ENCODE measurements around the gene SYNGR3.
A peak's percentile ranks its signal among the peaks of the same experiment; 100 is the strongest.

The SYNGR3 gene

GRCh38 chr16:1992704-1993317, 3.0 kb downstream of the SYNGR3 start:
- DNase-seq (ENCODE audit: low spot score), result no peak

- no peak for DNase-seq (ENCODE audit: low spot score)
Measured at GRCh38 chr16:1993731-1994131, 4.0 kb downstream of the SYNGR3 start.

GRCh38 chr16:1997494-1998359, 8.0 kb downstream of the SYNGR3 start:
- no peak for DNase-seq (ENCODE audit: low spot score)

GRCh38 chr16:1998360-1998835, 8.6 kb downstream of the SYNGR3 start:
- no peak for DNase-seq (ENCODE audit: low spot score)

DNA sequence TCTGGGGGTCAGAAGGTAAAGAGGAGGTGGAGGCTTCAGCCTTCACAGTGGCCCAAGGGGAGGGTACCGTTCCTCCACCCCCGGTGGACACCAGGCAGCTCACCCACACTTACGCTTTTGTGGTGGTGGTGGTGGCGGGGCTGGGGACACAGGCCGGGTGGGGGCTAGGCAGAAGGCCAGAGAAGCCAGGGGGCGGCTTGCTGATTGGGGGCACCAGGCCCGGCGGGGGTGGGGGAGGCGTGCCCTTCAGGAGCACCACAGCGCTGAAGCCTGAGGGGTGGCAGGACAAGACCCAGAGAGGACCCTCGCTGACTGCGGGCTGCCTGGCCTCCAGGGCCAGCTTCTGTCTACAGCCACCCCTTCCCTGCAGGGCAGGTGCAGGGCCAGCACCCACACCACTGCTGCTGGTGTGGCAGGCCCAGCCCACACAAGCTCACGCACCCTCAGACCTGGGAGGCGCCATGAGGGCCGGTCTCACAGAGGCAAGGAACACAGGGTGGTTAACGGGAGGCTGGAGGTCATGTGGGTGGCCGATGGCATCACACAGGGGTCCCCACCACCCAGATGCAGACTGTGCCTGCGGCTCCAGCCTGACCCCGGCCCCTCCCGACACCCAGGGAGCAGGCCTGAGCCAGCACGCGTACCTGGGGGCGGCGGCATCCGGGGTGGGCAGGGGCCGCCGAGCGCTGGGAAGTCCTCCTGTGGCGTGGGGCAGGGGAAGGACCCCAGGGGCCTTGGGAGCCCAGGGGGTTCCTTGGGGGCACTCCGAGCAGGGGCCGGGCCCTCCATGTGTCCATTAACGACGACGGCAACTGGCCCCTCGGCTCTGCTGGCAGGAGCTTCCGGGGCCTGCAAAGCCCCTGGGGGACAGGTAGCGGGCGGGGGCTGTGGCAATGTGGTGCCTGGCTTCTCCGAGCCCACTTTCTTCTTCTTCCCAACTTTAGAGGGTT, 9.4 kb downstream of the SYNGR3 start:
- DNase-seq (ENCODE audit: low spot score), result no peak

GRCh38 chr16:1999866-2000514, 10.2 kb downstream of the SYNGR3 start:
- DNase-seq (ENCODE audit: low spot score), result no peak

DNA sequence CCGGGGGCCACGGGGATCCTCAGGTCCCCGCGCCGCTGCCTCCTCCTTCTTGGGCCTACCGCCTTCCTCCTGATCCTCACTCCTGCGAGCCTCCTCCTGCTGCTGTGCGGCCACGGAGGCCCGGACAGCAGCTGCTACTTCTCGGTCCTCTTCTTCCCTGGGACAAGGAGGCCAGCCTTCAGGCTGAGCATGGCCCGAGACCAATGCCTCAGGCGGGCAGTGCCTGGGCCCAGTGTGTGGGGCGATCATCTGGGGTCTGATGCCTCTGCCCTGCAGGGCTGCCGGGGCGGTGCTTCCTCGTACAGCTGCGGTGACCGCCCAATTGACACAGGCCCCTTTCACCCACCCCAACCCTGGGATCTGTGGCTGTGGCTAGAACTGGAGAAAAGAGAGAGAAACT, 11.3 kb downstream of the SYNGR3 start:
- no peak for DNase-seq (ENCODE audit: low spot score)

DNA sequence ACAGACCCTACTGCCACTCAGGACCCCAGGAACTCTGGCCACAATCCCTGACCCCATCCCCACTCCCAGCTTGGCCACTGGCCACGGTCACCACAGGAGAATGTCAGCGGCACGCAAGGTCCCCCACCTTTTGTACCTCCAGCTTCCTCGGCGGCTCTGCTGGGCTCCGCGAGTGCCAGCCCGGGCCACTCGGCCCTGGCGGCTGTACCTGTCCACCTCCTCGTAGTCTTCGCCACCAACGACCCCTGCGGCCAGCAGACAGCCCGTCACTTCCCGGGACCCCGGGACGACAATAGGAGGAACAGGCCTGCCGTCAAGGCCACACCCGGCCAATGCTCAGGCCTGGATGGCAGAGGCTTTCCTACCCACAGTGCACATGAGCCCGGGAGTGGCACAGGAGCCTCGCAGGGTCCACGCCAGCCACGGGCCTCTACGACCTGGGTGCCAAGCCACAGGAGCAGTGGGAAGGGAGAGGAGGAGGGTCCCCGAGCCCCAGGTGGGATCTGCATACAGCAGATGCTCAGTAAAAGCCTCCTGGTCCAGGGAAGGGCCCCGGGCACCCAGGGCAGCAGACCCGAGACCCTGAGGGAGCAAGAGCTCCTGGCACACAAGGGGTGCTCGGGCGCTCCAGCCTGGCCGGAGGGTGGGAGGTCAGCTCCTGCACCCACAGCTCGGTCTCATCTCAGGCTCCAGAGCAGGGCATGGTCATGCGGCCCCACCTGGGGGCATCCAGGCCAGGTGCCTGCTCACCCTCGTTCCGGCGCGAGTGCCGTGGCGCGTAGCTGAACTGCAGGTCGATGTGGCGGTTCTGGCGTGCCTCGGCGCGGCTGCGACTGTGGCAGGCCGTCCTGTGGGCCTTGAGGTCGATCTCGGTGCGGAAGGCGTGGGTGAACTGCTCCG, 11.9 kb downstream of the SYNGR3 start:
- DNase-seq (ENCODE audit: low spot score), result no peak

DNA sequence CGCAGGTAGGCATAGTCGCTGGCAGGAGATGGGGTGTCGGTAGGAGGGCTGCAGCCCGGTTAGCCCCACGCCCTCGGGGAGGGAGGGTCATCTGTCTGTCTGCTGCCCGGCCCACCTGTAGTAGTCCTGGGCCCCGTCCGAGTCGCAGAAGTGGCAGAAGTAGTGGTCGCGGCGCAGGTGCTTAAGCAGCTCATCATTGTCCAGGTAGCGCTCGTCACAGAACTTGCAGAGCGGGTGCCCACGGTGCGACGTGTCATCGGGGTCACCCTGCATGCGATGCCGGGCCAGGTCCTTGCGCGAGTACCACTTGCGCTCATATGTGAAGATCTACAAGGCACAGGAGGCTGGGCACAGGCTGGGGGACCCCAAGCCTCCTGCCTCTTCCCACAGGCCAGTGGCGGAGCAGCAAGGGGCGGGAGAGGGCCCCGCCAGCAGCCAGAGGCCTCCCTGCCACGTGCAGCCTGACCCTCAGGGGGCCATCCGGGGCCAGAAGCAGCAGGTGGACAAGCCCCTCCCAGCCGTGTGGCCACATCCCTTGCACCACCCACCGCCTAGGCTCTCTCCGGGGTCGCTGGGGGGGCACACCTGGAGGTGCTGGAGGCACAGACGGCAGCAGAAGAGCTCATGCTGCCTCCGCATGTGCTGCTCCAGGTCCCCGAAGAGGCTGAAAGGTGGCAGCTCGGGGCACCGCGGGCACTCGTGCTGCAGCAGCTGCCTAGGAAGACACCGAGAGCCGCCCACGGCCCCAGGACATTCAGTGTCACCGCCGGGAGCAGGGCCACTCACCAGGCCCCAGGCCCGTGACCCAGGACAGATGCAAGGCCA, 12.8 kb downstream of the SYNGR3 start:
- DNase-seq (ENCODE audit: low spot score), result no peak

GRCh38 chr16:2003231-2003826, 13.6 kb downstream of the SYNGR3 start:
- no peak for DNase-seq (ENCODE audit: low spot score)

GRCh38 chr16:2003827-2004641, 14.3 kb downstream of the SYNGR3 start:
- peak; percentile 88 for DNase-seq (ENCODE audit: low spot score)

- no peak for DNase-seq (ENCODE audit: low spot score)
Measured at GRCh38 chr16:2004795-2005517, 15.2 kb downstream of the SYNGR3 start.

- DNase-seq (ENCODE audit: low spot score), result no peak
Measured at GRCh38 chr16:2005646-2006045, 15.9 kb downstream of the SYNGR3 start.

DNA sequence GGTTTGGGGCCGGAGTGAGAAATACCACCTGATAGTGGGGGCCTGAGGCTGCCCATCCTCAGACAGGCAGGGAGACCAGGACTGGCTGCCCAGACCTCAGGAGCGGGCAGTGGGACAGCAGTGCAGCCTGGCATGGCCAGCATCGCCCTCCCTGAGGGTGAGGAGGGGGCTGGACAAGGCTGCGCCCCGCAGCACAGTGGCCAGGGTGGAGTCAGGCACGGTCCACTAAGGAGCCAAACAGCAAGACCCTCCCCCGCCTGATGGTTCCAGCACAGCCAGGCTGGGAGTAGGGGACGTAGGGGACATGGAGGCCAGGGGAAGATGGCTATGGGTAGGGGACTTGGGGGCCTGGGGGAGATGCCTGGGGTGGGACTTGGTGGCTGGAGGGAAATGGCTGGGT, 16.5 kb downstream of the SYNGR3 start:
- no peak for DNase-seq (ENCODE audit: low spot score)

DNA sequence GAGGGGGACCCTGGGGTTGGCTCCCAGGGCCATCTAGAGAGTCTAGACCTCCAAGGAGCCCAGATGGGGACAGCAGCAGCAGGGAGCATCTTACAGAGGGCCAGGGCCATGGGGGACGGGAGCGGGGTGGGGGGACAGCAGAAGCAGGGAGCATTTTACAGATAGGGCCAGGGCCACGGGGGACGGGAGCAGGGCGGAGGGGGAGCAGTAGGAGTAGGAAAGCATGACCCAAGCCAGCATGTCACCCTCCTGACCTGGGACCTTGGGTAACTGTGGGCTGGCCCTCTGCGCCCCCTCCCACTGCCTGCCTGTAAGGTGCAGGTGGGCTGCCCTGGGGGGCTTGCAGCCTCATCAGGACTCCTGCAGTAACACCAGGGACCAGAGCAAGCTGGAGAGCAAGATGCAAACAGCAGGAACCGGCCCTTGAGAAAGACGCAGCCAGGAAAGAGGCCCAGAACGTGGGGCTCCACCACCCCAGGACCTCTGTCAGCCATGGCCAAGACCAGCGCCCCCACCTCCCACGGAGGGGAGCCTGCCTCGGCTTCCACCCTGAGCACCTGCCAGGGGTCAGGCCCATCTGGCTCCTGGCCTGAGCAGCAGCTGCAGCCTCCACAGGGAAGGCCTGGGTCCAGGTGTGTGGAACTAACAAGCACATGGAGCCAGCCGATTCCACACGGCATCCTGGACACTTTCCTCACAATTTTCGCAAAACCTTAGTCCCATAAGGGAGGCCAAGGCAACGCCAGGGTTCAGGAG, 17.5 kb downstream of the SYNGR3 start:
- no peak for DNase-seq (ENCODE audit: low spot score)

DNA sequence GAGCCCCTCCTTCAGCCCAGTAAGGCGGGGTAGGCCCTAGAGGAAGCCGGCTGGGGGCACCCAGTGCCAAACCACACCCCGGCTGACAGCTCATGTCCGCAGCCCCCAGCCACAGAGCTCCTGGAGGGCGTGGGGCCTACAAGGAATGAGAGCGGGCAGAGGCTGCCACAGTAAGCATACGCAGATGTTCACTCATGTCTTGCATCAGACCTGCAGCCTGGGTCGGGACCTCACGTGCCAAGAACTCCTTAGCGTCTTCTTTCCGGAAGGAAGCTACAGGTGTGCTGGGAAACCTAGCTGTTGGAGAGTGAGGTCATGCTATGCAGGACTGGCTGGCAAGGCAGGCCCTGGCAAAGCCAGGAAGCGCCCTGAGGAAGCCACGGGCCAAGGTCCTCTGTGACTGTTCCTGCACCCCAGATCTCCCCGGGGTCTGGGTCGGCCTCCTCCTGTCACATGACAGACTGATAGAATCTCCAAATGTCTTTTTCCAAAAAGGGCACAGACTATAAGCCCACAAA, 18.3 kb downstream of the SYNGR3 start:
- DNase-seq (ENCODE audit: low spot score), result no peak

DNA sequence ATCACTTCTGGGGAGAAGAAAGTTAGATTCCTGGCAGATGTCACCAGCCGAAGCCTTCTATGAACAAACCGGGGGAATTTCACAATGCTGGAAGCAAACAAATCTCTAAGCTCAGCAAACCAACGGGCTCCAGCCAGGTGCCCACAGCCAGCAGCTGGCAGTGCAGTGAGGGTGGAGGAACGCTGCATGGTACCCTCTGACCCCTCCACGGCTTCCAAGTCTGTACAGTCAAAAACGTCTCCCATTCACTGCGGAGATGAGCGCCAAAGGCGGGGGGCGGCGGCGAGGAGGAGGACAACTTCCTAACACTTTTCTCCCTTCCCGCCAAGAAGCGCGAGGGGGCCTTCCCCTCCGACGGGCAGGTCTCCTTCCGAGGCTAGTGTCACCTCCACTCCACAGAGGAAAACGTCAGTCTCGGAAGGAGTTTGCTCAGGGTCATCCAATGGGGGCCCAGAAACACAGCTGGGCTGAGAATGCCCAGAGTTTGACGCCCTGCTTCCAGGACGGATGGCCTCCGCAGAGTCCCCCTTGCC, 18.9 kb downstream of the SYNGR3 start:
- no peak for DNase-seq (ENCODE audit: low spot score)
